HFFc6 (cell line): ENCODE data around the gene RPS6KA2. TPM values are rescaled to one million over a fixed set of nuclear protein-coding genes. Genes with fewer than 3 reads are reported as not detected.

Experiments used
- DNase-seq: peaks from one replicate; pipeline ENCODE4 v3.0.0-alpha.2; 2018
- H3K27ac Mint-ChIP-seq: 2 replicates; pipeline ENCODE4 v1.8.0; 2020; ENCODE audit warnings: mild to moderate bottlenecking, mixed read lengths
- H3K27me3 Mint-ChIP-seq: 2 replicates; pipeline ENCODE4 v1.8.0; 2021; ENCODE audit warnings: mild to moderate bottlenecking, moderate library complexity, mixed read lengths; ENCODE audit not compliant: insufficient read depth
- H3K36me3 Mint-ChIP-seq: 2 replicates; pipeline ENCODE4 v1.8.0; 2021; ENCODE audit warnings: low read depth, mixed read lengths
- H3K4me1 Mint-ChIP-seq: 2 replicates; pipeline ENCODE4 v1.8.0; 2020; ENCODE audit warnings: low read depth, mixed read lengths
- H3K4me3 Mint-ChIP-seq: 2 replicates; pipeline ENCODE4 v1.8.0; 2020; ENCODE audit warnings: mild to moderate bottlenecking, moderate library complexity, mixed read lengths
- H3K9me3 Mint-ChIP-seq: 2 replicates; pipeline ENCODE4 v1.8.0; 2020; ENCODE audit warnings: mild to moderate bottlenecking, mixed read lengths
- total RNA-seq, 6 experiments: library from RNA; stranded (reverse); fragmentation: NEBNext Ultra II Directional; extraction: Animal tissue kit (Norgen Biotek cat#: 25700); gene quantifications; 2 replicates in 1 of 6; 3 replicates in 5 of 6; pipeline ENCODE4 v1.2.3, GENCODE V29; 2021
- TF ChIP-seq, protein P1 (sequence below): fragments of 200-600 bp; sonication (generic); IDR thresholded peaks from 2 replicates; pipeline ENCODE4 v1.5.0; 2021; ENCODE audit warnings: antibody characterized with exemption, mild to moderate bottlenecking

Gene RPS6KA2
- total RNA-seq, 6 experiments from 2014 or later: 10.1 to 13.9 (median 11.9) TPM

GRCh38 chr6:166525567-166525966 is 101.5 kb downstream of the RPS6KA2 start:
- no peak overlapping the region for H3K27ac Mint-ChIP-seq
- peaks cover 5% of the 10 kb centered on the region; the same call in 1 of the 2 replicates for H3K9me3 Mint-ChIP-seq
- no peak overlapping the region for H3K4me3 Mint-ChIP-seq
- DNase-seq: no peak
- peaks cover 7% of the 10 kb centered on the region for H3K4me1 Mint-ChIP-seq
- H3K27me3 Mint-ChIP-seq: peaks cover 3% of the 10 kb centered on the region; the same call in 1 of the 2 replicates
- peaks cover 9% of the 10 kb centered on the region; the same call in 1 of the 2 replicates for H3K36me3 Mint-ChIP-seq
- TF ChIP-seq, protein P1, sequence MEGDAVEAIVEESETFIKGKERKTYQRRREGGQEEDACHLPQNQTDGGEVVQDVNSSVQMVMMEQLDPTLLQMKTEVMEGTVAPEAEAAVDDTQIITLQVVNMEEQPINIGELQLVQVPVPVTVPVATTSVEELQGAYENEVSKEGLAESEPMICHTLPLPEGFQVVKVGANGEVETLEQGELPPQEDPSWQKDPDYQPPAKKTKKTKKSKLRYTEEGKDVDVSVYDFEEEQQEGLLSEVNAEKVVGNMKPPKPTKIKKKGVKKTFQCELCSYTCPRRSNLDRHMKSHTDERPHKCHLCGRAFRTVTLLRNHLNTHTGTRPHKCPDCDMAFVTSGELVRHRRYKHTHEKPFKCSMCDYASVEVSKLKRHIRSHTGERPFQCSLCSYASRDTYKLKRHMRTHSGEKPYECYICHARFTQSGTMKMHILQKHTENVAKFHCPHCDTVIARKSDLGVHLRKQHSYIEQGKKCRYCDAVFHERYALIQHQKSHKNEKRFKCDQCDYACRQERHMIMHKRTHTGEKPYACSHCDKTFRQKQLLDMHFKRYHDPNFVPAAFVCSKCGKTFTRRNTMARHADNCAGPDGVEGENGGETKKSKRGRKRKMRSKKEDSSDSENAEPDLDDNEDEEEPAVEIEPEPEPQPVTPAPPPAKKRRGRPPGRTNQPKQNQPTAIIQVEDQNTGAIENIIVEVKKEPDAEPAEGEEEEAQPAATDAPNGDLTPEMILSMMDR: no peak

DNA sequence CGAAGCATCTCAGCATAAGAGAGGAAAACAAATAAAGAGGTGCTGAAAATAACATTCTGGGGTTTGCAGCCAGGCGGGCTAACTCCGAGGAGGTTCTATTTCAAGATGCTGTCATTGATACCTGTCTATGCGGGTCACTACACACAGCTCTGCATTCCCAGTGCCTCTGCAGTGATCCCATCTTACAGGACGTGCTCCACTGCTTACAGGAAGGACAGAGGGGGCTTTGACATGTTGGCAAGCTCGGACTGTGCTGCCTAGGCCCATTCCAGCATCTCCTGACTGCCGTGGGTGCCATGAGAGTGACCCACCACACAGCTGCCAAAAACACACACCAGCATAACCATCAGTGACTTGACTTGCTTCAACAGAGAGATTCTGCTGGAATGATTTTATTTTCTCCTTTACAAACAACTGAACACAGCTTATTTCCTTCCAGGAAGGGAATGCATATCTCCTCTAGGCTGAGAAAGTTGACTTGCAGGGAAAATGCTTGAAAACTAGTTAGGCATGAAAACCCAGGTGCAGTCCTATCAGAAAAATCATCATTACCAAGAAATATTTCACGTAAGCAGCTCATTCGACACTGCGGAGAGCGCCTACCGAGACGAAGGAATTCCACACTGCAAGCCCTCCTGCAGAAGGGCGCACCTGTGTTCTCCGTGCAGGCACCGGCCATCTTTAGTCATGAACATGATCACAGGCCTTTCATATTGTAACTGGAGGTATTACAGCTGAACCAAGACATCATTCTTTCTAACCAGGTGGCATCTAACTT is 103.1 kb downstream of the RPS6KA2 start:
- TF ChIP-seq, protein P1: no peak
- DNase-seq: no peak

GRCh38 chr6:166520905-166521834 is 105.9 kb downstream of the RPS6KA2 start:
- TF ChIP-seq, protein P1: no peak
- Mint-ChIP-seq H3K27ac (no peak overlapping the region), H3K4me1 (peaks cover 7% of the 10 kb centered on the region), H3K36me3 (no peaks in the 10 kb centered on the region), H3K4me3 (no peak overlapping the region), H3K9me3 (peaks cover 11% of the 10 kb centered on the region), H3K27me3 (peaks cover 3% of the 10 kb centered on the region; the same call in 1 of the 2 replicates)
- peak; percentile 27 for DNase-seq

More for the DNA sequence above, 103.1 kb downstream of the RPS6KA2 start:
- peaks cover 3% of the 10 kb centered on the region; the same call in 1 of the 2 replicates for H3K27me3 Mint-ChIP-seq
- no peak overlapping the region for H3K4me3 Mint-ChIP-seq
- peaks cover 5% of the 10 kb centered on the region; the same call in 1 of the 2 replicates for H3K9me3 Mint-ChIP-seq
- H3K36me3 Mint-ChIP-seq: no peaks in the 10 kb centered on the region; the same call in 1 of the 2 replicates
- H3K27ac Mint-ChIP-seq: no peak overlapping the region
- H3K4me1 Mint-ChIP-seq: peaks cover 7% of the 10 kb centered on the region

- Mint-ChIP-seq H3K4me3 (no peak overlapping the region), H3K27ac (no peak overlapping the region), H3K36me3 (no peaks in the 10 kb centered on the region), H3K9me3 (peaks cover 7% of the 10 kb centered on the region), H3K4me1 (peaks cover 20% of the 10 kb centered on the region), H3K27me3 (no peaks in the 10 kb centered on the region)
- no peak for DNase-seq
- TF ChIP-seq, protein P1: no peak
Observed at GRCh38 chr6:166516251-166516884, 110.7 kb downstream of the RPS6KA2 start.

- Mint-ChIP-seq H3K27me3 (no peaks in the 10 kb centered on the region), H3K4me3 (no peak overlapping the region), H3K9me3 (peaks cover 6% of the 10 kb centered on the region), H3K36me3 (no peaks in the 10 kb centered on the region), H3K27ac (no peak overlapping the region; the same call in 1 of the 2 replicates), H3K4me1 (peaks cover 19% of the 10 kb centered on the region)
- TF ChIP-seq, protein P1: peak; percentile 78
- DNase-seq: peak; percentile 83
Observed at GRCh38 chr6:166515072-166515810, 111.8 kb downstream of the RPS6KA2 start.
